Prostate gland (tissue), 2 donors: ENCODE results near the gene CRYBG1.

Experiments used
- POLR2AphosphoS5 ChIP-seq: sonication (generic); formaldehyde crosslinking; IDR thresholded peaks from one replicate; pipeline ENCODE4 v1.6.1; 2017; ENCODE audit warnings: antibody characterized with exemption
- TF ChIP-seq, protein P1 (sequence below), 4 experiments: fragments of 200-600 bp in 2 of 4; fragments of 450-650 bp in 2 of 4; sonication (generic) in 2 of 4; IDR thresholded peaks; 1 replicate in 3 of 4; 2 replicates in 1 of 4; pipeline ENCODE4 v1.5.1; 2016 to 2019; ENCODE audit warnings: antibody characterized with exemption in 4 of 4, mild to moderate bottlenecking in 2 of 4, moderate library complexity in 2 of 4

DNA sequence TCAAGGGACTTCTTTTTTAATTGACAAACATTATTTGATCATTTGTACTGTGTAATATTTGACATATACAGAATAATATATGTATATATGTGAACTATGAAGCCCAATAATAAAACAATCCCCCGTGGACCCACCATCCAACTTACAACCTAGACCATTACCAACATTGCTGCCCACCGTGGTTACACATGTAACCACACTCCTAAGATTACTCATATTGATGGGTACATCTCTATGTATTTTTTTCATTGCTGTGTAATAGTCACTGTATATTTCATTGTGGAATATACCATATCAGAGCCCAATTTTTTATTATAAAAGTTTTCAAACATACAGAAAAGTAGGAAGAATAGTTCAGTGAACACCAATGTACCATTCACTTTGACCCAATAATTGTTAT, 174.5 kb downstream of the CRYBG1 start:
- TF ChIP-seq, protein P1, sequence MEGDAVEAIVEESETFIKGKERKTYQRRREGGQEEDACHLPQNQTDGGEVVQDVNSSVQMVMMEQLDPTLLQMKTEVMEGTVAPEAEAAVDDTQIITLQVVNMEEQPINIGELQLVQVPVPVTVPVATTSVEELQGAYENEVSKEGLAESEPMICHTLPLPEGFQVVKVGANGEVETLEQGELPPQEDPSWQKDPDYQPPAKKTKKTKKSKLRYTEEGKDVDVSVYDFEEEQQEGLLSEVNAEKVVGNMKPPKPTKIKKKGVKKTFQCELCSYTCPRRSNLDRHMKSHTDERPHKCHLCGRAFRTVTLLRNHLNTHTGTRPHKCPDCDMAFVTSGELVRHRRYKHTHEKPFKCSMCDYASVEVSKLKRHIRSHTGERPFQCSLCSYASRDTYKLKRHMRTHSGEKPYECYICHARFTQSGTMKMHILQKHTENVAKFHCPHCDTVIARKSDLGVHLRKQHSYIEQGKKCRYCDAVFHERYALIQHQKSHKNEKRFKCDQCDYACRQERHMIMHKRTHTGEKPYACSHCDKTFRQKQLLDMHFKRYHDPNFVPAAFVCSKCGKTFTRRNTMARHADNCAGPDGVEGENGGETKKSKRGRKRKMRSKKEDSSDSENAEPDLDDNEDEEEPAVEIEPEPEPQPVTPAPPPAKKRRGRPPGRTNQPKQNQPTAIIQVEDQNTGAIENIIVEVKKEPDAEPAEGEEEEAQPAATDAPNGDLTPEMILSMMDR (IDR thresholded peaks at IDR 0.05) = no peak
- TF ChIP-seq POLR2AphosphoS5 = no peak
